GM19240 (cell line): ENCODE measurements around the gene FBXW4.
A peak's percentile ranks its signal among the peaks of the same experiment; 100 is the strongest.
"Not testable (repeated sequence)": the region's sequence is repeated elsewhere in the genome, so short reads cannot be mapped to it uniquely, and the experiment has no call there.

Source experiments
- DNase-seq: peaks from one replicate; pipeline ENCODE4 v3.0.0; 2011; ENCODE audit warnings: low spot score; ENCODE audit not compliant: insufficient read length

Gene FBXW4

DNA sequence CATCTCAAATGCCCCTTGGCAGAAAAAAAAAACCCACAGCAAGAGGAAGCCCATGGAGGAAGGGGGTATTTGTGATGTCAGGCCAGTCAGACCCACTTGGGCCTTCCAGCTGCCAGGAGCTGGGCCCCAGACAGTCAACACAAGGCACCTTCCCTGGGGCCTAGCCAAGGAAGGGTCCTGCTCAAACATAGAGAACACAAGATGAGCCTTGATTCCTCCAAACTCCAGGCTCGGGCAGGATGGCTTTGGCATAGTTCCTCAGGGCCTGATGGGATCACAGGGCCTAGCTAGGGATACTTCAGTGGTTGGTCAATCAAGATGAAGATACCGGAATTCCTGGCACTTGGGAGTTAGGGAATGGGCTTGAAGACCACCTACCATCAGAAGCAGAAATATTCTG, 76.1 kb downstream of the FBXW4 start:
- DNase-seq = no peak

- DNase-seq = no peak
Observed at GRCh38 chr10:101617824-101618568, 77.0 kb downstream of the FBXW4 start.

GRCh38 chr10:101617102-101617823, 77.7 kb downstream of the FBXW4 start:
- DNase-seq = peak; percentile 42

- DNase-seq = no peak
Observed at GRCh38 chr10:101616415-101617101, 78.4 kb downstream of the FBXW4 start.

GRCh38 chr10:101615525-101616116, 79.3 kb downstream of the FBXW4 start:
- DNase-seq = no peak

GRCh38 chr10:101614663-101615524, 80.1 kb downstream of the FBXW4 start:
- DNase-seq = no peak

GRCh38 chr10:101613646-101614045, 81.3 kb downstream of the FBXW4 start:
- no peak for DNase-seq

GRCh38 chr10:101612872-101613271, 82.1 kb downstream of the FBXW4 start:
- DNase-seq = no peak

- no peak for DNase-seq
Observed at GRCh38 chr10:101612086-101612485, 82.9 kb downstream of the FBXW4 start.

GRCh38 chr10:101611096-101611905, 83.7 kb downstream of the FBXW4 start:
- no peak for DNase-seq

- DNase-seq = no peak
Observed at GRCh38 chr10:101609481-101609880, 85.5 kb downstream of the FBXW4 start.

- DNase-seq = no peak
Observed at GRCh38 chr10:101607124-101607523, 87.8 kb downstream of the FBXW4 start.

- DNase-seq = peak; percentile 57
Observed at GRCh38 chr10:101602761-101603398, 92.1 kb downstream of the FBXW4 start.

- DNase-seq = no peak
Observed at GRCh38 chr10:101601541-101601940, 93.4 kb downstream of the FBXW4 start.

DNA sequence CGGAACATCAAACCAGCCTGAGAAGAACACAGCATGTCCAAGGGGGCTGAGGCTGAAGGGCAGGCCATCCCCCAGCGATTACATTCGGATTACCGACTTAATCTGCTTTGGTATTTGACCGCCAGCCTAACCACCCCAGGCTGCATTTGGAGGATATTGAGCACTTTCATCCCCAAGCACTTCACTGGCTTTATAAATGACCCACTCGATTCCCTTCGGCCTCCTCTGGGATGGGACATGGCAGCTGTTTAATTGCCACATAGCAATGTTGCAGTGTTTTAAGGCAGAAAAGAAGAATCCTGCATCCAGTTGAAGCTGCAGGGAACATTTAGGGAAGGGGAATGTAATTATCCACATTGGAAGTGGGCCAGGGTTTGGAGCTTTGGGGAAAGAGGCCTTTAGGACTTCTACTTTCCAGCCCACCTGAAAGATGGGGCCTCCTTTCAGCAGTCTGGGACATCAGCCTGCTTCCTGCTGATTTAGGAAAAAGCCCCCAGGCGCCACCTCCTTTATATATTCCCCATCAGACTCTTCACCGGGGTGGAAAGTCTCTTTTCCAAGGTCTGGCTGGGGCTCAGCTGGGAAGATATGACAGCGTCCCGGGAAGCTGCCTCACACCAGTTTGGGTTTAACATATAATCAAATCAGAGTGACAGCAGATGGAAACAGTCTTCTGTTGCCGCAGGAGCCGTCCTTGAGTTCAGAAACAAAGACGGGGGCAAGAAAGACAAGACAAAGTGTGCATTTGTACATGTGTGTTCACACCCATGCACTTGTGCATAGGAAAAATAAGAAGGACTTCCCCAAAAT, 97.7 kb downstream of the FBXW4 start:
- no peak for DNase-seq

DNA sequence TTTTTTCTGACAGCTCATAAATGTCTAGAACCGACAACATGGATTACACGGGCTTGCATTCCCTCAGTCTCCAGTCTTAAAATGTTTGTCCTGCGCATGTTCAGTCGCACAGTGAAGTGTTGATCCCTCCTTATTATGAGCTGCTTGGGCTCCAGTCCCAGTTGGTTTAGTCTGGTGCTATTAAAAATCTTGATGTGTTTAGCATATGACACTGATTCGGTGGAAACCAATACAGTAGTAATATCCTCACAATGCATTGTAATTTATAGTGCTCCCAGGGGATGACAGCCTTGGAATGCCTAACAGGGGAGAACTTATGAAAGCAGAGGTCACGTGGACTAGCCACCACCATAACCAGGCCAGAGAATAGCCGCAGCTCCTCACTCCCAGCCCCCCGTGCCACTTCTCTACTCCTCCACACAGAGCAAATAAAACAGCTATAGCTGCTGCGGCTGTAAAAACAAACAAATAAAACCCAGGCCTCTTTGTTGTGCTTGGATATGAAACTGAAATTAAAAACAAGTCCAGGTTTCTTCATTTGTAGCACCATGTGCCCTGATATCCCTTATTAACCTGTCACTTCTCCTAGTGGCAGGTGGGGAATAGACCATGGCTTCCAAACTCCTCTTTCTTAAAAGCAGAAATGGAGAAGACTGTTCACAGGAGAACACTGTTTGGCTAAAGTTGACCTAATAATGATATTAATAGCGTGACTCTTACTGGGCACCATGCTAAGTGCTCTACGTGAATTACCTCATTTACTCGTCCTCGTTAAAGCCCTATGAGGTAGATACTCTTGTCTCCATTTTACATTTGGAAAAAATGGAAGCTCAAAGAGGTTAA, 99.2 kb downstream of the FBXW4 start:
- DNase-seq = no peak

GRCh38 chr10:101593331-101593730, 101.6 kb downstream of the FBXW4 start:
- DNase-seq = not testable (repeated sequence)

GRCh38 chr10:101588879-101589278, 106.1 kb downstream of the FBXW4 start:
- no peak for DNase-seq
